ENCODE data around the gene MYCBPAP. TPM values are rescaled to one million over a fixed set of nuclear protein-coding genes. Genes with fewer than 3 reads are reported as not detected.

The MYCBPAP gene
- total RNA-seq, 1 experiment from 2014 or later = not detected

GRCh38 chr17:50458701-50459676, 49.2 kb upstream of the MYCBPAP start:
- no peak overlapping the region for H3K4me3 ChIP-seq (replicated peaks in 1 of 2; ENCODE audit: low read depth in 1 of 2, low read length in 2 of 2)
- TF ChIP-seq POLR2AphosphoS5 (IDR thresholded peaks at IDR 0.05; ENCODE audit: low read depth, low read length) (0 out of 2 replicates have a peak, but pooled peaks have one; percentile 12), YY1 (IDR thresholded peaks at IDR 0.05; ENCODE audit: extremely low read depth, insufficient replicate concordance, low read depth, low read length) (no peak), EZH2phosphoT487 (IDR thresholded peaks at IDR 0.05; ENCODE audit: borderline replicate concordance) (no peak), ATF3 (IDR thresholded peaks at IDR 0.05) (no peak), ZBTB33 (IDR thresholded peaks at IDR 0.05; ENCODE audit: extremely low read depth, insufficient replicate concordance, low read length) (no peak), REST (IDR thresholded peaks at IDR 0.05; ENCODE audit: low read depth) (no peak)
- no peak overlapping the region for H3K9ac ChIP-seq (ENCODE audit: low read length)
- ChIA-PET POLR2A (interaction anchor here (1.0 kb wide), 1 partner anchor 9 kb away, joined by 3 read pairs; no protein-coding TSS in a partner anchor), CTCF (interaction anchor here (1.7 kb wide), 1 partner anchor 62 kb away, joined by 4 read pairs; the partner anchor contains the start of gene LRRC59), RAD21 (ENCODE audit: low non-redundant PET in 1 of 2, low total read pairs in 2 of 2, uncharacterized antibody in 2 of 2, unreplicated experiment in 2 of 2) (no interaction called here)
- intact Hi-C loops (cut with micrococcal nuclease) = no loop called here
- no peak overlapping the region for H2AFZ ChIP-seq (ENCODE audit: low read depth, low read length, poor library complexity, severe bottlenecking)
- DNase-seq (ENCODE audit: low read depth, low spot score) (peak; percentile 15), ATAC-seq (peak; percentile 75)
- no peaks in the 10 kb centered on the region for H4K20me1 ChIP-seq (ENCODE audit: insufficient read depth)
- H3K27me3 ChIP-seq (ENCODE audit: insufficient read depth, low read length) = no peaks in the 10 kb centered on the region
- H3K9me3 ChIP-seq (ENCODE audit: control insufficient read depth in 1 of 2, insufficient read depth in 1 of 2, low read depth in 1 of 2, low read length in 2 of 2) = no peaks in the 10 kb centered on the region
- no peaks in the 10 kb centered on the region for H3K79me2 ChIP-seq (ENCODE audit: insufficient read depth, low read length)
- H3K27ac ChIP-seq (ENCODE audit: low read depth, low read length) = peak overlapping the region; percentile 2; the same call in 1 of the 2 replicates
- no TSS peak for BruUV-seq (replicated peaks)
- peaks cover 19 to 36% of the 10 kb centered on the region in 2 experiments for H3K4me1 ChIP-seq (ENCODE audit: control insufficient read depth in 1 of 2, insufficient read depth in 2 of 2, low read length in 2 of 2)
- no peaks in the 10 kb centered on the region for H3K9me2 ChIP-seq (ENCODE audit: insufficient read depth)
- no peaks in the 10 kb centered on the region for H3K36me3 ChIP-seq (ENCODE audit: control insufficient read depth in 1 of 2, insufficient read depth in 2 of 2, low read length in 2 of 2)
- peak overlapping the region; percentile 37 for H3K4me2 ChIP-seq (ENCODE audit: low read length)
